ENCODE measurements around the gene ZNF138. TPM values are rescaled to one million over a fixed set of nuclear protein-coding genes. Genes with fewer than 3 reads are reported as not detected.

ZNF138 gene
- total and polyA plus RNA-seq, 2 experiments from 2014 or later: 48.7 to 68.4 TPM

- TF ChIP-seq ZNF462 (CRISPR knock-in tag; IDR thresholded peaks at IDR 0.05) (no peak), REST (IDR thresholded peaks at IDR 0.05; ENCODE audit: unreplicated experiment) (no peak), EZH2phosphoT487 (IDR thresholded peaks at IDR 0.05; ENCODE audit: unreplicated experiment) (no peak), STAT1 (IDR thresholded peaks at IDR 0.05; ENCODE audit: unreplicated experiment) (no peak), NANOG (IDR thresholded peaks at IDR 0.05; ENCODE audit: borderline replicate concordance) (no peak), JUNB (IDR thresholded peaks at IDR 0.05; ENCODE audit: unreplicated experiment) (no peak), CTCF (conservative IDR thresholded peaks at IDR 0.05; ENCODE audit: low read depth in 2 of 2) (no peak)
Measured at GRCh38 chr7:64877714-64878610, 83.7 kb downstream of the ZNF138 start (continued).

Measured in GM23338 (cell line).